Coronary artery (tissue), 2 donors: ENCODE measurements around the gene TECTA.

Source experiments
- DNase-seq: peaks from one replicate; pipeline ENCODE4 v3.0.0-alpha.2; 2017; ENCODE audit warnings: low spot score
- H3K27ac ChIP-seq, 2 donors: fragments of 200-600 bp; sonication (generic); one replicate each; pipeline ENCODE4 v1.5.1; 2016 to 2019
- H3K4me3 ChIP-seq: fragments of 200-600 bp; sonication (generic); 2 replicates; pipeline ENCODE4 v1.5.1; 2016; ENCODE audit warnings: mild to moderate bottlenecking, moderate library complexity
- CTCF ChIP-seq: fragments of 200-600 bp; sonication (generic); IDR thresholded peaks from one replicate; pipeline ENCODE4 v1.5.1; 2019; ENCODE audit warnings: antibody characterized with exemption

The TECTA gene

GRCh38 chr11:121059605-121060004 is 41.4 kb upstream of the TECTA start:
- no peak for TF ChIP-seq CTCF
- no peak for DNase-seq
- Histone ChIP-seq H3K4me3 (no peak overlapping the region), H3K27ac (no peak overlapping the region)

GRCh38 chr11:121063728-121064127 is 37.3 kb upstream of the TECTA start:
- Histone ChIP-seq H3K27ac (no peak overlapping the region), H3K4me3 (no peak overlapping the region)
- TF ChIP-seq CTCF = no peak
- DNase-seq = no peak

GRCh38 chr11:121066623-121067022 is 34.4 kb upstream of the TECTA start:
- Histone ChIP-seq H3K27ac (no peak overlapping the region), H3K4me3 (no peak overlapping the region)
- TF ChIP-seq CTCF = no peak
- DNase-seq = no peak

- no peak for DNase-seq
- H3K4me3 ChIP-seq = no peak overlapping the region
- TF ChIP-seq CTCF = no peak
- no peak overlapping the region for H3K27ac ChIP-seq
Observed at GRCh38 chr11:121067026-121067425, 34.0 kb upstream of the TECTA start.

GRCh38 chr11:121067453-121067852 is 33.6 kb upstream of the TECTA start:
- no peak for TF ChIP-seq CTCF
- Histone ChIP-seq H3K27ac (no peak overlapping the region), H3K4me3 (no peak overlapping the region)
- DNase-seq = no peak

- no peak overlapping the region for H3K4me3 ChIP-seq
- no peak for DNase-seq
- TF ChIP-seq CTCF = no peak
- H3K27ac ChIP-seq = no peak overlapping the region
Observed at GRCh38 chr11:121067962-121068647, 32.9 kb upstream of the TECTA start.

GRCh38 chr11:121068787-121069186 is 32.3 kb upstream of the TECTA start:
- TF ChIP-seq CTCF = no peak
- no peak for DNase-seq
- Histone ChIP-seq H3K27ac (no peak overlapping the region), H3K4me3 (no peak overlapping the region)
